ENCODE data around the gene ANKRD60. TPM values are rescaled to one million over a fixed set of nuclear protein-coding genes. Genes with fewer than 3 reads are reported as not detected.

The ANKRD60 gene
- total RNA-seq, 3 donors from 2014 or later = not detected

GRCh38 chr20:58182521-58183140, 45.8 kb downstream of the ANKRD60 start:
- intact Hi-C loops (cut with DNase I, micrococcal nuclease) = no loop called here
- no peak for TF ChIP-seq CTCF (IDR thresholded peaks at IDR 0.05)
- Histone ChIP-seq H3K4me3 (no peak overlapping the region), H3K4me1 (ENCODE audit: low read depth) (peaks cover 9% of the 10 kb centered on the region), H3K9me3 (no peaks in the 10 kb centered on the region), H3K36me3 (ENCODE audit: low read depth) (no peaks in the 10 kb centered on the region)
- no peak for DNase-seq
- ATAC-seq = no peak

GRCh38 chr20:58179432-58180099, 48.9 kb downstream of the ANKRD60 start:
- H3K9me3 ChIP-seq = no peaks in the 10 kb centered on the region
- no peak overlapping the region for H3K4me3 ChIP-seq
- intact Hi-C loops (cut with DNase I, micrococcal nuclease) = loop anchor here (2.0 to 10.0 kb wide), 2 partner anchors 525 kb away; no protein-coding TSS in a partner anchor
- ATAC-seq (peak; percentile 93), DNase-seq (peak in 2 of 3 donors; percentile 72 to 79)
- peaks cover 9% of the 10 kb centered on the region for H3K4me1 ChIP-seq (ENCODE audit: low read depth)
- no peaks in the 10 kb centered on the region for H3K36me3 ChIP-seq (ENCODE audit: low read depth)
- TF ChIP-seq CTCF (IDR thresholded peaks at IDR 0.05) = peak; percentile 99

GRCh38 chr20:58179083-58179431, 49.4 kb downstream of the ANKRD60 start:
- Histone ChIP-seq H3K4me1 (ENCODE audit: low read depth) (peaks cover 9% of the 10 kb centered on the region), H3K36me3 (ENCODE audit: low read depth) (no peaks in the 10 kb centered on the region), H3K9me3 (no peaks in the 10 kb centered on the region), H3K4me3 (no peak overlapping the region)
- no peak for ATAC-seq
- peak in 1 of 3 donors; percentile 29 for DNase-seq
- TF ChIP-seq CTCF (IDR thresholded peaks at IDR 0.05) = no peak
- intact Hi-C loops (cut with DNase I, micrococcal nuclease) = loop anchor here (2.0 to 10.0 kb wide), 2 partner anchors 524 kb away; no protein-coding TSS in a partner anchor

GRCh38 chr20:58177799-58178198, 50.7 kb downstream of the ANKRD60 start:
- H3K4me3 ChIP-seq = no peak overlapping the region
- no peak for TF ChIP-seq CTCF (IDR thresholded peaks at IDR 0.05)
- H3K9me3 ChIP-seq = no peaks in the 10 kb centered on the region
- intact Hi-C loops (cut with DNase I, micrococcal nuclease) = loop anchor here (2.0 to 10.0 kb wide), 2 partner anchors 523 kb away; no protein-coding TSS in a partner anchor
- peaks cover 9% of the 10 kb centered on the region for H3K4me1 ChIP-seq (ENCODE audit: low read depth)
- DNase-seq (no peak), ATAC-seq (no peak)
- H3K36me3 ChIP-seq (ENCODE audit: low read depth) = no peaks in the 10 kb centered on the region

- peaks cover 9% of the 10 kb centered on the region for H3K4me1 ChIP-seq (ENCODE audit: low read depth)
- TF ChIP-seq CTCF (IDR thresholded peaks at IDR 0.05) = no peak
- H3K36me3 ChIP-seq (ENCODE audit: low read depth) = no peaks in the 10 kb centered on the region
- ATAC-seq = no peak
- no peak for DNase-seq
- H3K9me3 ChIP-seq = no peaks in the 10 kb centered on the region
- intact Hi-C loops (cut with DNase I, micrococcal nuclease) = loop anchor here in 1 of 2 donors (10.0 kb wide), 1 partner anchor 521 kb away; no protein-coding TSS in a partner anchor
- H3K4me3 ChIP-seq = no peak overlapping the region
These were observed 52.6 kb downstream of the ANKRD60 start for GRCh38 chr20:58175836-58176235.

Data from mucosa of descending colon (tissue), 3 donors.